ENCODE results near the gene CELSR1.

DNA sequence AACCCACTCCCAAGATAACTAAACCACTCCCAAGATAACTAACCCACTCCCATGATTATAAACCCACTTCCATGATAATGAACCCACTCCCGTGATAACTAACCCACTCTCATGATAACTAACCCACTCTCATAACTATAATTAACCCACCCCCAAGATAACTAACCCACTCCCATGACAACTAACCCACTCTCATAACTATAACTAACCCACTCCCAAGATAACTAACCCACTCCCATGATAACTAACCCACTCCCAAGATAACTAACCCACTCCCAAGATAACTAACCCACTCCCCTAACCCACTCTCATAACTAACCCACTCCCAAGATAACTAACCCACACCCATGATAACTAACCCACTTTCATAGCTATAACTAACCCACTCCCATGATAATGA is 30.1 kb upstream of the CELSR1 start:
- TF ChIP-seq, protein P1, sequence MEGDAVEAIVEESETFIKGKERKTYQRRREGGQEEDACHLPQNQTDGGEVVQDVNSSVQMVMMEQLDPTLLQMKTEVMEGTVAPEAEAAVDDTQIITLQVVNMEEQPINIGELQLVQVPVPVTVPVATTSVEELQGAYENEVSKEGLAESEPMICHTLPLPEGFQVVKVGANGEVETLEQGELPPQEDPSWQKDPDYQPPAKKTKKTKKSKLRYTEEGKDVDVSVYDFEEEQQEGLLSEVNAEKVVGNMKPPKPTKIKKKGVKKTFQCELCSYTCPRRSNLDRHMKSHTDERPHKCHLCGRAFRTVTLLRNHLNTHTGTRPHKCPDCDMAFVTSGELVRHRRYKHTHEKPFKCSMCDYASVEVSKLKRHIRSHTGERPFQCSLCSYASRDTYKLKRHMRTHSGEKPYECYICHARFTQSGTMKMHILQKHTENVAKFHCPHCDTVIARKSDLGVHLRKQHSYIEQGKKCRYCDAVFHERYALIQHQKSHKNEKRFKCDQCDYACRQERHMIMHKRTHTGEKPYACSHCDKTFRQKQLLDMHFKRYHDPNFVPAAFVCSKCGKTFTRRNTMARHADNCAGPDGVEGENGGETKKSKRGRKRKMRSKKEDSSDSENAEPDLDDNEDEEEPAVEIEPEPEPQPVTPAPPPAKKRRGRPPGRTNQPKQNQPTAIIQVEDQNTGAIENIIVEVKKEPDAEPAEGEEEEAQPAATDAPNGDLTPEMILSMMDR (IDR thresholded peaks at IDR 0.05) = no peak
- TF ChIP-seq POLR2AphosphoS5 (IDR thresholded peaks at IDR 0.05; ENCODE audit: low read depth, low read length) = no peak
- no peak for TF ChIP-seq SIN3A (IDR thresholded peaks at IDR 0.05; ENCODE audit: borderline replicate concordance, insufficient read depth, low read depth, low read length)
- TF ChIP-seq, protein P2, sequence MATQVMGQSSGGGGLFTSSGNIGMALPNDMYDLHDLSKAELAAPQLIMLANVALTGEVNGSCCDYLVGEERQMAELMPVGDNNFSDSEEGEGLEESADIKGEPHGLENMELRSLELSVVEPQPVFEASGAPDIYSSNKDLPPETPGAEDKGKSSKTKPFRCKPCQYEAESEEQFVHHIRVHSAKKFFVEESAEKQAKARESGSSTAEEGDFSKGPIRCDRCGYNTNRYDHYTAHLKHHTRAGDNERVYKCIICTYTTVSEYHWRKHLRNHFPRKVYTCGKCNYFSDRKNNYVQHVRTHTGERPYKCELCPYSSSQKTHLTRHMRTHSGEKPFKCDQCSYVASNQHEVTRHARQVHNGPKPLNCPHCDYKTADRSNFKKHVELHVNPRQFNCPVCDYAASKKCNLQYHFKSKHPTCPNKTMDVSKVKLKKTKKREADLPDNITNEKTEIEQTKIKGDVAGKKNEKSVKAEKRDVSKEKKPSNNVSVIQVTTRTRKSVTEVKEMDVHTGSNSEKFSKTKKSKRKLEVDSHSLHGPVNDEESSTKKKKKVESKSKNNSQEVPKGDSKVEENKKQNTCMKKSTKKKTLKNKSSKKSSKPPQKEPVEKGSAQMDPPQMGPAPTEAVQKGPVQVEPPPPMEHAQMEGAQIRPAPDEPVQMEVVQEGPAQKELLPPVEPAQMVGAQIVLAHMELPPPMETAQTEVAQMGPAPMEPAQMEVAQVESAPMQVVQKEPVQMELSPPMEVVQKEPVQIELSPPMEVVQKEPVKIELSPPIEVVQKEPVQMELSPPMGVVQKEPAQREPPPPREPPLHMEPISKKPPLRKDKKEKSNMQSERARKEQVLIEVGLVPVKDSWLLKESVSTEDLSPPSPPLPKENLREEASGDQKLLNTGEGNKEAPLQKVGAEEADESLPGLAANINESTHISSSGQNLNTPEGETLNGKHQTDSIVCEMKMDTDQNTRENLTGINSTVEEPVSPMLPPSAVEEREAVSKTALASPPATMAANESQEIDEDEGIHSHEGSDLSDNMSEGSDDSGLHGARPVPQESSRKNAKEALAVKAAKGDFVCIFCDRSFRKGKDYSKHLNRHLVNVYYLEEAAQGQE (IDR thresholded peaks at IDR 0.05; ENCODE audit: insufficient read depth in 1 of 2, low read depth in 2 of 2, low read length in 1 of 2) = no peak
